Skeletal muscle cell (primary cell): ENCODE measurements around the gene FZR1.
A peak's percentile ranks its signal among the peaks of the same experiment; 100 is the strongest.

Experiments used
- DNase-seq: peaks from one replicate; pipeline ENCODE4 v3.0.0-alpha.2; 2010; ENCODE audit warnings: low read depth
- H3K4me3 ChIP-seq: 2 replicates; pipeline ENCODE4 v1.5.1; 2011; ENCODE audit warnings: low read depth, mild to moderate bottlenecking, control low read depth, low read length, moderate library complexity

FZR1 gene

DNA sequence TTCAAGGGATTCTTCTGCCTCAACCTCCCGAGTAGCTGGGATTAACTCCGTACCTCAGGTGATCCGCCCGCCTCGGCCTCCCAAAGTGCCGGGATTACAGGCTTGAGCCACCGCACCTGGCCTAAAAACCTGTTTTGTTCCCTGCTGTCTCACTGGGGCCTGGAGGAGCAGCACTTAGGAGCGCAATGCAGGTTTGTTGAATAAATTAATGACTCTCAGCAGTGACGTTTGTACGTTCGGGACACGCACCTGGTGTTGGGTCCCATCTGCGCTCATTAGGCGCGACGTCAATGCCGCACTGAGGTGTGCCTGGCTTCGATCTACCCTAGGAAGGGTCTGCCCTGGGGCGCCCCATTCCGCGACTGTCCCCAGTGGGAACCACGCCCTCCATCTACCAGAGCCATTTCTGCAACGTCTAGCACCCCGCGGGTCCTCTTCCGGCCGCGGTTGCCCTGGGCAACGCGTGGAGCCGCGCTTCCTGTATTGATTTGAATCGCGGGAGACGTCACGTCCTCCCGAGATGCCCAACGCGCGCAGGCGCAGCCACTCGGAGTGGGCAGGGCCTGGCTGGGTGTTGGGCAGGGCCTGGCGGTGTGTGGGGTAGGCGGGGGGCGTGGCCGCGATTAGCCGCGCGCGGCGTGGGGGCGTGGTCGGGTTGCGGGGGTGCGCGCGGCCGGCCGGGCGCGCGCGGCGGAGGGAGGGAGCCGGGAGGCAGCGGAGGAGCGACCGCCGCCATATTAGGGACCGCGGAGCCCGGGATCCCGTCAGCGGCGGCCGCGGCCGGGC lies at the start of gene FZR1:
TSS of gene FZR1 (plus strand) at position 714 of the 786 bp plus-strand sequence. CDS start 16,679 bp downstream, outside the sequence.
- peak within 1 kb of the TSS; percentile 86 for H3K4me3 ChIP-seq
- DNase-seq: peak; percentile 92

DNA sequence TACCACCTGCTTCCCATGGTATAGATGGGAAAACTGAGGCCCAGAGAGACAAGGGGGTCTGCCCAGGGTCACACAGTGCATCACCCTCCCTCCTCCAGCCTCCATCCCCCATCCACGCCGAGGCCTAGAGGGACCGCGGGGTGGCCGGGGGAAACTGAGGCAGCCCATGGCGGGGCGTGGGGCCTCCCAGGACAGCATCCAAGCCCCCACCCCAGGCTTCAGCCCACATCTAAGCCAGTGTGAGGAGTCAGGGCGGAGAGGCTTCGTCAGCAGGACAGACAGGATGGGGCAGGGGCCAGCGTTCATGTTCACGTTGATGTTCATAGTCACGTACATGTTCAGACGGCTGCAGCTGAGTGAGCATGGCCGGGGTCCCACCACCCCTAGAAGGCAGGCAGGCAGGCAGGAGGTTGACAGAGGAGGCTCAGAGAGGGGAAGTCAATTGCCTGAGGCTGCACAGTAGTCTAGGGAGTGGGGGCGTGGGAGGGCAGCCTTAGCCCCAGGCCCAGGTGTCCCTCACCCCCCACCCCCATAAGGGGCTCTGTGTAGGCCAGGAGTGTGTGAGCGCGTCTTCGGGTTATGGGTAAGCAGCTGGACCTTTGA lies 49.1 kb upstream of the FZR1 start:
- no peak overlapping the region for H3K4me3 ChIP-seq

DNA sequence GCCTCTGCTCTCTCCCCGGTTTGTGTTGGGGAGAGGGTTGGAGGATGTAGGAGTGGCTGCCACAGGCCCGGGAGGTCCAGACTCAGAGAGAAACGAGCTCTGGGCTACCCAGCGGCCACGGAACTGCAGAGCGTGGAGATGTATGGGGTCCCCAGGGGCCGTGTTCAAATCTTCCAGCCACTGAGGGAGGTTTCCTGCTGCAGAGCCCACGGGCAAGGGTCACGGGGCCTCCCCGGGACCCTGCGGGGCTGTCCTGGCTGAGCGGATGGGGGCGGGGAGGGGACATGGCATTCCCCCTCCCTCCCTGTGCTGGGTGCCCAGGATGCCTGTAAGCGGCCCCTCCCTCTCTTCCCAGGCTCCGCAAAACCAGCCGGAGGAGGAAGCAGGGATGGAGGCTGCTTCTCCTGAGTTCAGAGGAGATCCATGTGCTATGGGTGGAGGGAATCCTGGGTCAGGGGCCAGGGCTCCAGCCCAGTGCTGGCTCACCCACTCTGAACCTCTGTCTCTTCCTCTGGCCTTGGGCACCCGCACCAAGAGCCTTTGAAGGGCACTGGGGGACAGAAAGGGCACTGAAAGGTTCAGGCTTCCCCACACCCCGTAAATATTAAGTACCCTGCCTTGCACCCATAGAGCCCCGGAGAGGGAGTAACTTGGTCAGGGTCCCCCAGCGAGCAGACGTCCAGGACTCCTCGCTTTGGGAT lies 48.4 kb upstream of the FZR1 start:
- no peak for DNase-seq
- H3K4me3 ChIP-seq: no peak overlapping the region

More for the DNA sequence above, 49.1 kb upstream of the FZR1 start:
- DNase-seq: no peak

DNA sequence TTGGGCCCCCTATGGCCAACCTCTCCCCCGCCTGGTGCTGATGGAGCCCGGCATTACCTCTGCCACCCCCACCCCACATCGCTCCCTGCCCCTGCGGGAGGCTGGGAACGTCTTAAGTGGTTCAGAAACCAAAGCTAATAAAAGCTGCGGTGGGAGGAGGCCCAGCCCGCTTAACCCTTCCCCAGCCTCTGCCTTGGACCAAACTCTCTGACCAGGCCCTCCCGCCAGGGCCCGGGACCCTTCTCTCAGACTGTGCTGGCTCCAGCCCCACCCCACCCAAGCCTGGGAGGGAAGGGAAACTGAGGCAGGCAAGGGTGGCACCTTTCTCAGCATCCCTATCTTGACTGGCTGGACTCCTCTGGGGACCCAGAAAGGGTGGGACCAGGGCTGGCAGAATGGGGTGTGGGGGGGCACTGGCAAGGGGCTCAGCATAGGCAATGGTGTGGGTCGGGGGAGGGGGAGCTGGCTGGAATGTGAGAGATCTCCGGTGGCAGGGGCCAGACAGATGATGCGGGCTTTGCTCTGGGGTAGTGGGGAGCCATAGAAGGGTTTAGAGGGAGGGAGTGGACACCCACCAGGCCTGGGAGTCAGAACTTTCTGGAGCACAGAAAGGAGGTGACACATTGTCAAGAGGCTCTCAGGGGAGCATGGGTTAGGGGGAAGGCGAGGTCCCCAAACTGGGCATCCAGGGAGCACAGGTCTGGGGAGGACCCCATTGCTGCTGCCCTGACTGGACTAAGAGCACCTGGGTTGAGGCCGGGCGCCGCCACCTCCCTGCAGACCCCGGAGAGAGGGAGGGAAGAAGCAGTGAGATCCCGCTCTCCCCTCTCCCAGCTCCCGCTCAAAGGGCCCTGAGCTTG lies 47.7 kb upstream of the FZR1 start:
- peak; percentile 41 for DNase-seq
- no peak overlapping the region for H3K4me3 ChIP-seq

DNA sequence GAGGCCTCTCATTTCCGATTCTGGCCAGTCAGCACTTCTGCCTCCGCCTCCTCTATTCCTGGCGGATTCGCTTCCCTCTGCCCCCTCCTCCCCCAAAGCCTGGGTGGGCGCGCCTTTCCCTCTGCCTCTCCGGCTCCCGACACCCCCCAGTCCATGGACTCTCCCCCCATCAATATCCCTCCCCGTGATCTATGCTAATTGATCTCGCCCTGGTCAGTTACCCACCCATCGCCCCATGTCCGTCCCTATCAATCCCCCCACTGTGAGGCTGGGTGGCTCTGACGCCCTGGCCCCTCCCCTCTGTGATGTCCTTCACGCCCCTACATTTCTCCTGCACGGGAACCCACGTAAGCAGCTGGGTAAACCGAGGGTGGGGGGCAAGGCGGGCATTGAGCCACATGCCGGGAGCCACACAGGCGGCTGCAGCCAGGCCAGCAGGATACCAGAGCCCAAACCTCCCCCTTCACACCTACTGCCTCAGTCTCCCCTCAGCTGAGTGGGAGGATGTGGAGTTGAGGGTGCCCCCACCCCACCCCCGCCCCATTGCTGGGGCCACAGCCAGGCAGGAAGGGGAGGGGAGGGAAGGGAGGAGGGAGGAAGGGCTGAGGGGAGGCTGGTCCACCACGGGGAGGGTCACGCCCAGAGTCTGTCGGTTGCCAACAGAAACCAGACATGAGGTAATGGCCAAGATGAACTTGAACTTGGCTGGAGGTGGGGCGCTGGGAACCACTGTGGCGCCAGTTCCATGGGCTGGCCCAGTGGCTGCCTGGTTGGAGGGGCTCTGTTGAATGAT lies 46.8 kb upstream of the FZR1 start:
- peak; percentile 83 for DNase-seq
- H3K4me3 ChIP-seq: no peak overlapping the region

DNA sequence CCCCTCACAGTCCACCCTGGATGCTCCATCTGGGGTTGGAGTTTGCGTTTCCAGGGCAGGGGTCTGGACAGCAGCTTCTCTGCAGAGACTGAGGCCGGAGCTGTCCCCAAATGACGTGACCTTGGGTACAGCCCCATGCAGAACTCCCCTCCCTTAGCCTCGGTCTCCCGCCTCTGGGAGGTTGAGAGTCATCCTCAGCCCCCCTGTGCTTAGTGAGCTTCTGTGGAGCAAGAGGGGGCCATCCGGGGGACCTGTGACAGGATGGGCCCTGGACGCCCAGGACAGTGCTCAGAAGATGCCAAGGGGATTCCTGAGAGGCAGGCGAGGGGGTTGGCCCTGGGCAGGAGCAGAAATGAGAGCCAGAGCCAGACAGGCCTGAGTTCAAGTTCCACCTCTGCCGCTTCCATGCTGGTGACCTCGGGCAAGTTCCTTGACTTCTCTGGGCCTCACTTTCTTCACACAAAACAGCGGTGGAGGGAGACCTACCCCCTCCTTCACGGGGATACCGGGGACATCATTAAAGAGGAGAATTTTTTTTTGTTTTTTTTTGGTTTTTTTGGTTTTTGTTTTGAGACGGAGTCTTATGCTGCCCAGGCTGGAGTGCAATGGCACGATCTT lies 46.0 kb upstream of the FZR1 start:
- DNase-seq: no peak
- no peak overlapping the region for H3K4me3 ChIP-seq

DNA sequence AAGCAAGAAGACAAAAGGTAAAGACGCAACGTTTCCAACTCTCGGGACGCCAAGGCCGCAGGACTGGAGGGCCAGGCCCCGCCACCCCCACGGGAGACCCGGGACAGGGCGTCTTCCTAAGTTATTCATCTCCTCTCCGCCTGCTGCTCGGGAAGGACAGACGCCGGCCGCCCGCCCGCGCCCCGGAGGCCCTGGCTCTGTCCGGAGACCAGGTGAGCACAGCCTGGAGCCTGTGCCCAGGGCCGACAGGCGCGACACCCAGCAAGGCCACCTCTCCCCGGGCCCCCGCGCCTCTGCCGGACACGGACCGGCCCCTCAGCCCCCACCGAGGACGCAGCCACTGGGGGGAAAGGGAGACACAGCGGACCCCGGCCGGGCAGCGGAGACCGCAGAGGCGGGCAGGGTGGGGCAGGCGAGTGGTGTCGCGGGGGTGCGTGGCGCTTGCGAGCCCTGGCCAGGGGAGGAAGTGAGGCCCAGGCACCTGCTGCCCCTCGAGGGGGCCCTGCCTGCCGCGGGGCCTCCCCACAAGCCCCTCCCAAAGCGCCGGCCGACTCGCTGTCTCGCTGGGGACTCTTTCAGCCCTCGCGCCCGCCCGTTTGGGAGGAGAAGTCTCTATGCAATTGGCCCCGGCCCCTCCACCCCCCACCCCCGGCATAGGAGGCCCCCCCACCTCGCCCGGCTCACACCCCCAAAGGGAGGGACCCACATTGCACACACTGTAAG lies 43.0 kb upstream of the FZR1 start:
- H3K4me3 ChIP-seq: no peak overlapping the region
- no peak for DNase-seq

DNA sequence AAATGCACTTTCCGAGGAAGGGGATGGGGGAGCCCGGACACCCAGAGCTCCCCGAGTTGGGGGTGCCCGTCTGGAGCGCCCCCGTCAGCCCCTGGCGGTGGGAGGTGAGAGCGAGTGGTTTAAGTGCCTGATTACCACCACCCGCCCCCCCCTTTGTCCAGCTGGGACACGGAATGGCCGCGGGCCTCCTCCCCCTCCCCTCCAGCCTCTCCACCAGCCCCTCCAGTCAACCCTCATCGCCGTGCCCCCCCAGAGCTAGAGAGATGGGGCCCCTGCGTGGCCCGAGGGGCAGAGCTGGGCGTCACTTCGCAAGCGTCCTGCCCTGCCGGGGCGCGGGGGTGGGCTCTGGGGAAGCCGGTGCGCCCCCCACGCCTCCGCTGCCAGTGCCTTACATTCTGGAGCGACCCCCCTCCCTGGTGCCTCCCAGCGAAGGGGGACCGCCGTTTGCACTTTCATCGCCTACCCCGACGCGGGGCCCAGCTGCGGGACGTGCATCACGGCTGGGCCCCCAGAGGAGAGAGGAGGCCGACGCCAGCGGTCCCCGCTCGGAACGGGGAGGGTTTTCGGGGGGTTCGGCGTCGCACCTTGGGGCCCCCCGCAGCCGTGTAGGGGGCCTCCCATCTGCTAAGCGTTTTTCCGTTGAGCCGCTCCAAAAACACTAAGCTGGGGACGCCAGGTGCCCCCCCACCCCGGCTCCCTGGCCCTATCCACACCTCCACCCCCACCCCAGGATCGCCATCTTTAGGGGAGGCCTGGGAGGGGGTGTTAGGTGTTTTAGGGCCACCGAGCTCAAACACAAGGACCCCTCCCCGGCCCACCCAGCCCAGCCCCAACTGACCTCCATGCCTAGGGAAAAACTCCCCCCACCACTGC lies 42.2 kb upstream of the FZR1 start:
- DNase-seq: no peak
- H3K4me3 ChIP-seq: no peak overlapping the region

DNA sequence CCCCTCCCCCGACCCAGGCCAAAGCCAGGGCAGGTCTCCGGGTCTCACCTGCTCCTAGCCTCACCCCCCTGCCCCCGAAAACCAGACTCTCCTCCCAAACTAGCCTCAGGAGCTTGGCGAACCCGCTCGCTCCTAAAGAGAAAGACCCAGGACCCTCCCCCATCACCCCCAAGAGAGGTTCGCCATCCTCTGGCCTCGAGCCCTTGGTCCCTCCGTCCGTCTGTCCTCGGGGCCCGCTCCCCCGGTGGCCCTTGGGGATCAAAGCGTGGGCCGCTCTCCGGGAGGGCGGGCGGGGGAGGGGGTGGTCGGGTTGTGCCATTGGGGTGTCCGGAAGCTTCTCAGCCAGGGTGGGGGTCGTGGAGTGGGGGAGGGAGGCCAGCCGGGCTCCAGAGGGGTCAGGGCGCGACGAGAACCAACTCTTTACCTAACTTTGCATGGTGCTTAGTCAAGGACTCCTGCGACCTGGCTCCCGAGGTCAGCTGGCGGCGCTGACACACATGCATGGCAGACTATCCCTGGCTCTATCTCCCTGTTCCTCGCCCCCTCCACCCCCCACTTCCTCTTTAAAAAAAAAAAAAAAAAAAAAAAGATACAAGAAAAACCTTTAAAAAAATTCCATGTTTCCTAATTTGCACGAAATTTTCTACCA lies 41.4 kb upstream of the FZR1 start:
- H3K4me3 ChIP-seq: no peak overlapping the region
- no peak for DNase-seq

DNA sequence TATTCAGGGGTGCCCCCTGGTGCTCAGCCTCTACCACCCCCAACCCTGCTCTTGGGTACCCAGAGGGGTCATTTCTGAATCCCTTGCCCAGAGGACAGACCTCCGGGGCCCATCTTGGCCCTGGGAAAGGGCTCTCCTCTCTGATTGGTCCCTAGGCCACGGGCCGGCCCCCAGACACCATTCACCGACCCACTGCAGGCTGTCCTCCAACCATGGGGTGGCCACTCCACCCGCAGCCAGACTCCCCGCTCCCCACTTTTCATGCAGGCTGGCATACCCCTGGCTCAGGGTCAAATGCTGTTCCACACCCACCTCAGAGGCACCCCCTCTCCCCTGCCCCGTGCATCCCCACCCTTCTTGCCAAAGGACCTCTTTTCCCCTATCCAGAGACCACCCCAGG lies 40.6 kb upstream of the FZR1 start:
- no peak overlapping the region for H3K4me3 ChIP-seq
- no peak for DNase-seq

DNA sequence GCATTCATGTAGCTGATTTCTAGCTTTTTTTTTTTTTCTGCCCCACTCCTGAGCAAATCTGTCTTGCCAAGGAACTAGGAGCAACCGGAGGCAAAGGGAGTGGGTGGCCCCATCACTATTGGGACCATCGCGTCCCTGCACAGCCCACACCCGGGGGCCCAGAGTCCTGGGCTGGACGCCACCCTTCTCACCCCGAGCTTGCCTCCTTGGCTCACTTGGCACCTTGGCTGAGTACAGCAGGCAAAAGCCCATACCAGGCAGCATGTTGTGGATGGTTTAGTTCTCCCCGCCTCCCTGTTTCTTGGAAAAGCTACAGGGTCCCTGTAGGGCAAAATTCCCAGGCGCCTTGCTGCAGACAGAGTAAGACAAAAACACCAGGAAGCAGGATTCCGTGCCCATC lies 39.5 kb upstream of the FZR1 start:
- DNase-seq: no peak
- no peak overlapping the region for H3K4me3 ChIP-seq

DNA sequence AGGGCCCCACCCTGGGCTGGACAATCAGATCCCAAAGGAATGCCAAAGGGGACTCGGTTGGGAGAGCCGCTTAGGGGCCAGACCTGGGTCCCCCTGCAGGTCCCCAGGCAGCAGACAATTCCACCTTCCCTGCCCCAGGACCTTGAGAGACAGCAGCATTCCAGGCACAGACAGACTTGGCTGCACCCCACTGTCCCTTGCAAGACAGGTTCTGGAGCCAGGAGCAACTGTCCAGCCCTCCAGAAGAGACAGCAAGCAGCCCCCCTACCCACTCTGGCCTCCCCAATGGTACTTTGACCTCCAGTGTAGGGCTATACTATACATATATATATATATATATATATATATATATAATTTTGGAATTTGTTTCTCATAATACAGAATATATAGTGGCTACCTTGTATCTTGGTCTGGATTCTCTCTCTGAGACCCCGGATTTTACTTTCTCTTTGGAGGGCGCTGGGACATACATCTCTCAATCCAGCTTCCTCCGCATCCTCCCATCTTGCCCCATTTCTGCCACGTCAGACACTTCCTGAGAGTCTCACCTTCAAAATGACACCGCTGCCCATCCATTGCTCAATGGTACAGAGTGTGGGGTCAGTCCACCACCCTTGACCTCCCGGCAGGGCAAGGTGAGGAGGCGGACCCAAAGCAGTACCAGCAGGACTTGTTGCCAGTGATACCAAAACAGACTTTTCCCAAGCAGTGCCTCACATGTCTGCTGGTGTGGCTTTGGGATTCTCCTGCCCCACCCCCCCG lies 38.5 kb upstream of the FZR1 start:
- DNase-seq: no peak

DNA sequence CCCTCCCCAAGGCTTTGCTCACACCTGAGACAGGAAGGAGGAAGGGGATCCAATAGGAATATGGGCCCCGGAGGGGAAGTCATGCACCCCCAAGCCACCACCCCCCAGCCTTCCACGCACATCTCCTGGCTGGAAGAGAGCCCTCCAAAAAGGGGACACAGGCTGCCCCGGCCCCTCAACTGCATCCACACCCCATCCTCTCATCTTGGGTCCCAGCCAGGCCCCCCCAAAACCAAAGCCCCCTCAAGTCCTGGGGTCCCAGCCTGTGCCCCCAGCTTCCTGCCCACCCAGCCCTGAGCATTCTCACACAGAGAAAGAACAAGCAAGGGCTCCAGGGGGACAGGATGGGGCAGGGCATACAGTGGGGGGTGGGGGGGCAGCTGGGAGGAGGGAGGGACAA lies 37.9 kb upstream of the FZR1 start:
- H3K4me3 ChIP-seq: no peak overlapping the region
- no peak for DNase-seq

More for the DNA sequence above, 38.5 kb upstream of the FZR1 start:
- no peak overlapping the region for H3K4me3 ChIP-seq

DNA sequence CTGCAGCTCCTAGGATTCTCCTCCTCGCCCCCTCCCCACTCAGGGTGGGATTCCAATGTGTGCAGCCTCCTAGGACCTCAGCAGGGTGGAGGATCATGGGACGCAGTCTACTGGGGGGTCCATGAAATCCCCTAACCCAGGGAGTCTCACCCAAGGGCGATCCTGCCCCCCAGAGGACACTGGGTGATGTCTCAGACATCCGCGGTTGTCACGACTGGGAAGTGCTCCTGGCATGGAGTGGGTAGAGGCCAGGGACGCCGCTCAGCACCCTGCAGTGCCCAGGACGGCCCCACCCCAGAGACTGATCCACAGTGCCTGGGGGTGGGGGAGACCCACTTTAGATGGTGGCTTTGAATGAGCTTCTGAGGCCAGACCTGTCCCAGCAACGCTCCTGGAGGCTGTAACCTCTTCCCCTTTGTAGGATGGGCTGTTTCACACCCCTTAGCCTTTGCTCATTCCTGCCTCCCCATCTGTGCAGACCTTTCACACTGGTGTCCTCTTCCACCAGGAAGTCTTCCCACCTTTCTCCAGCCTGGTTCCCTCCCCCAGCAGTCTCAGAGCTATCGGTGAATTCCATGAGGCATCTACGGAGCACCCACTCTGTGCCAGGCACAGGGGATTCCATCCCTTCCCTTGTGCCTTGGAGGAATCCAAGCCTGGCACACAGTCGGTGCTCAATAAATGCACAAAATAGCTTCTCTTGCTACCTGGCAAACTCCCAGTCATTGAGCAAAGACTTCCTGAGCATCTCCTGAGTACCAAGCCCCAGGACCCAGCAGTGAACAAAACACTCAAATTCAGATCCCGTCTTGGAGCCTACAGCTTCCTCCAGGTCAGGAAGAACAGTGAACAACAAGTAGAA lies 36.2 kb upstream of the FZR1 start:
- no peak overlapping the region for H3K4me3 ChIP-seq
- no peak for DNase-seq
